GM18517 (cell line): ENCODE results near the gene AHCYL1.
"Not testable (repeated sequence)": the region's sequence is repeated elsewhere in the genome, so short reads cannot be mapped to it uniquely, and the experiment has no call there.

Experiments used
- ATAC-seq: cut with Tn5 transposase; IDR thresholded peaks from one replicate; pipeline ENCODE4 v1.9.1; 2021; ENCODE audit warnings: mild to moderate bottlenecking, moderate library complexity; ENCODE audit not compliant: unreplicated experiment

The AHCYL1 gene

GRCh38 chr1:109996476-109996875, 11.9 kb downstream of the AHCYL1 start:
- ATAC-seq, result no peak

- no peak for ATAC-seq
Observed at GRCh38 chr1:109997204-109997866, 12.8 kb downstream of the AHCYL1 start.

- ATAC-seq, result no peak
Observed at GRCh38 chr1:109997867-109998229, 13.3 kb downstream of the AHCYL1 start.

- no peak for ATAC-seq
Observed at GRCh38 chr1:110002695-110003094, 18.1 kb downstream of the AHCYL1 start.

- ATAC-seq, result peak; percentile 54
Observed at GRCh38 chr1:110003747-110004428, 19.3 kb downstream of the AHCYL1 start.

GRCh38 chr1:110004583-110004982, 20.0 kb downstream of the AHCYL1 start:
- no peak for ATAC-seq

- no peak for ATAC-seq
Observed at GRCh38 chr1:110005971-110006370, 21.4 kb downstream of the AHCYL1 start.

- no peak for ATAC-seq
Observed at GRCh38 chr1:110006516-110006915, 22.0 kb downstream of the AHCYL1 start.

- ATAC-seq, result no peak
Observed at GRCh38 chr1:110007046-110007830, 22.7 kb downstream of the AHCYL1 start.

GRCh38 chr1:110008971-110009565, 24.5 kb downstream of the AHCYL1 start:
- no peak for ATAC-seq

GRCh38 chr1:110011527-110012041, 27.0 kb downstream of the AHCYL1 start:
- peak; percentile 99 for ATAC-seq

- ATAC-seq, result peak; percentile 68
Observed at GRCh38 chr1:110012100-110012780, 27.7 kb downstream of the AHCYL1 start.

- ATAC-seq, result no peak
Observed at GRCh38 chr1:110017792-110018191, 33.2 kb downstream of the AHCYL1 start.

GRCh38 chr1:110018396-110018795, 33.8 kb downstream of the AHCYL1 start:
- ATAC-seq, result no peak

GRCh38 chr1:110019770-110020169, 35.2 kb downstream of the AHCYL1 start:
- no peak for ATAC-seq

GRCh38 chr1:110021285-110021684, 36.7 kb downstream of the AHCYL1 start:
- ATAC-seq, result no peak

GRCh38 chr1:110024613-110025012, 40.0 kb downstream of the AHCYL1 start:
- ATAC-seq, result no peak

- not testable (repeated sequence) for ATAC-seq
Observed at GRCh38 chr1:110030687-110031086, 46.1 kb downstream of the AHCYL1 start.

- no peak for ATAC-seq
Observed at GRCh38 chr1:110032327-110032726, 47.8 kb downstream of the AHCYL1 start.

GRCh38 chr1:110033421-110033820, 48.9 kb downstream of the AHCYL1 start:
- no peak for ATAC-seq

GRCh38 chr1:110034040-110034450, 49.5 kb downstream of the AHCYL1 start:
- ATAC-seq, result no peak
